A673 (cell line): ENCODE results near the gene KCNT2. TPM values are rescaled to one million over a fixed set of nuclear protein-coding genes. Genes with fewer than 3 reads are reported as not detected.

Source experiments
- BruUV-seq: library from RNA; stranded (reverse); fragments of 400-500 nt; replicated peaks from 2 replicates; lab custom pipeline; 2021; lab: Mats Ljungman, UMichigan
- CTCF ChIA-PET: fragments of 300-600 bp; sonication (Branson Sonifier 250); formaldehyde crosslinking; loops from one replicate; lab custom pipeline; 2022; ENCODE audit warnings: antibody characterized with exemption; lab: Charles Lee
- POLR2A ChIA-PET: fragments of 300-600 bp; sonication (Branson Sonifier 250); formaldehyde crosslinking; loops from one replicate; lab custom pipeline; 2022; ENCODE audit warnings: antibody characterized with exemption; ENCODE audit not compliant: low non-redundant PET; lab: Charles Lee
- DNase-seq: peaks from one replicate; pipeline ENCODE4 v3.0.0-alpha.2; 2015; ENCODE audit warnings: low spot score
- H3K27ac ChIP-seq: fragments of 200-600 bp; sonication (generic); 2 replicates; pipeline ENCODE4 v1.5.1; 2016; ENCODE audit warnings: mixed run types, low read depth, mild to moderate bottlenecking, mixed read lengths, antibody characterized with exemption, low read length; ENCODE audit not compliant: poor library complexity, severe bottlenecking
- H3K27me3 ChIP-seq: fragments of 200-600 bp; sonication (generic); replicated peaks from 2 replicates; pipeline ENCODE4 v1.6.1; 2017; ENCODE audit warnings: mixed run types, low read depth, mild to moderate bottlenecking, mixed read lengths, antibody characterized with exemption, low read length; ENCODE audit not compliant: insufficient read depth, poor library complexity
- H3K36me3 ChIP-seq: fragments of 200-600 bp; sonication (generic); 2 replicates; pipeline ENCODE4 v1.6.1; 2016; ENCODE audit warnings: mixed run types, mild to moderate bottlenecking, mixed read lengths, antibody characterized with exemption, low read length; ENCODE audit not compliant: insufficient read depth, poor library complexity, severe bottlenecking
- H3K4me1 ChIP-seq: fragments of 200-600 bp; sonication (generic); 2 replicates; pipeline ENCODE4 v1.6.1; 2017; ENCODE audit warnings: mixed run types, mild to moderate bottlenecking, mixed read lengths, antibody characterized with exemption, low read length; ENCODE audit not compliant: insufficient read depth, poor library complexity, severe bottlenecking
- H3K4me3 ChIP-seq: fragments of 200-600 bp; sonication (generic); 2 replicates; pipeline ENCODE4 v1.5.1; 2016; ENCODE audit warnings: low read depth, mixed run types, mild to moderate bottlenecking, mixed read lengths, low read length; ENCODE audit not compliant: poor library complexity, severe bottlenecking
- H3K9me3 ChIP-seq: fragments of 200-600 bp; sonication (generic); 2 replicates; pipeline ENCODE4 v1.6.1; 2016; ENCODE audit warnings: mixed run types, low read depth, mild to moderate bottlenecking, mixed read lengths, antibody characterized with exemption, low read length; ENCODE audit not compliant: poor library complexity, severe bottlenecking
- EZH2 ChIP-seq: fragments of 200-600 bp; sonication (generic); IDR thresholded peaks from 2 replicates; pipeline ENCODE4 v1.6.1; 2017; ENCODE audit warnings: borderline replicate concordance, low read depth, mild to moderate bottlenecking, mixed read lengths, antibody characterized with exemption, low read length; ENCODE audit not compliant: poor library complexity, severe bottlenecking
- intact Hi-C: fragments of 100-400 bp; cut with micrococcal nuclease; formaldehyde crosslinking; loops from one replicate; pipeline ENCODE4 v1.10.0; 2022; ENCODE audit not compliant: unreplicated experiment
- total RNA-seq: library from RNA; stranded (reverse); gene quantifications from 2 replicates; pipeline ENCODE4 v1.2.3, GENCODE V29; 2021
- TF ChIP-seq, protein P1 (sequence below): fragments of 300-800, 200-600 bp; sonication (generic); conservative IDR thresholded peaks from 2 replicates; pipeline ENCODE4 v1.5.1; 2017; ENCODE audit warnings: low read depth, mild to moderate bottlenecking, antibody characterized with exemption, low read length, moderate library complexity, mixed read lengths

Gene KCNT2
- total RNA-seq, 1 experiment from 2014 or later: 1.2 TPM

DNA sequence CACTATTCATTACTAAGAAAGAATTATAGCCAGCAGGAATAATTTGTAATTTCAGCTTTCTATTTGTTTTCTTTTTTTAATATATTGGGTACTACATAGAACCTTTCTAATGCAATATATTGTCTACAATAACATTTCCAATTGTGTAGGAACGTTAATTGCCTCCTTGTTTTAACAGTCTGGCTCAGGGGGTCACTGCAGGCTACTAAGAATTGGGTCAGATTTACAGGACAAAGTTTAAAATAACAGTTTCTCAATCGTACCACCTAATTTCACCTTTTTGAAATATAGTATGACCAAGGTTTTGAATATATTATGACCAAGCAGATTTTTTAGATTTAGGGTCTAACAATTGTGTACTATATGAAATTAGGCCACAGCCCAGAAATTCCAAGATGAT, 46.0 kb upstream of the KCNT2 start:
- intact Hi-C loops: loop anchor here (10.0 kb wide), 1 partner anchor 719 kb away; no protein-coding TSS in a partner anchor
- Histone ChIP-seq H3K27me3 (no peaks in the 10 kb centered on the region), H3K4me3 (no peak overlapping the region), H3K4me1 (peaks cover 7% of the 10 kb centered on the region), H3K36me3 (no peaks in the 10 kb centered on the region), H3K27ac (no peak overlapping the region), H3K9me3 (no peaks in the 10 kb centered on the region)
- ChIA-PET POLR2A (no interaction called here), CTCF (no interaction called here)
- TF ChIP-seq, protein P1, sequence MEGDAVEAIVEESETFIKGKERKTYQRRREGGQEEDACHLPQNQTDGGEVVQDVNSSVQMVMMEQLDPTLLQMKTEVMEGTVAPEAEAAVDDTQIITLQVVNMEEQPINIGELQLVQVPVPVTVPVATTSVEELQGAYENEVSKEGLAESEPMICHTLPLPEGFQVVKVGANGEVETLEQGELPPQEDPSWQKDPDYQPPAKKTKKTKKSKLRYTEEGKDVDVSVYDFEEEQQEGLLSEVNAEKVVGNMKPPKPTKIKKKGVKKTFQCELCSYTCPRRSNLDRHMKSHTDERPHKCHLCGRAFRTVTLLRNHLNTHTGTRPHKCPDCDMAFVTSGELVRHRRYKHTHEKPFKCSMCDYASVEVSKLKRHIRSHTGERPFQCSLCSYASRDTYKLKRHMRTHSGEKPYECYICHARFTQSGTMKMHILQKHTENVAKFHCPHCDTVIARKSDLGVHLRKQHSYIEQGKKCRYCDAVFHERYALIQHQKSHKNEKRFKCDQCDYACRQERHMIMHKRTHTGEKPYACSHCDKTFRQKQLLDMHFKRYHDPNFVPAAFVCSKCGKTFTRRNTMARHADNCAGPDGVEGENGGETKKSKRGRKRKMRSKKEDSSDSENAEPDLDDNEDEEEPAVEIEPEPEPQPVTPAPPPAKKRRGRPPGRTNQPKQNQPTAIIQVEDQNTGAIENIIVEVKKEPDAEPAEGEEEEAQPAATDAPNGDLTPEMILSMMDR: no peak
- TF ChIP-seq EZH2: no peak
- no TSS peak for BruUV-seq
- no peak for DNase-seq

DNA sequence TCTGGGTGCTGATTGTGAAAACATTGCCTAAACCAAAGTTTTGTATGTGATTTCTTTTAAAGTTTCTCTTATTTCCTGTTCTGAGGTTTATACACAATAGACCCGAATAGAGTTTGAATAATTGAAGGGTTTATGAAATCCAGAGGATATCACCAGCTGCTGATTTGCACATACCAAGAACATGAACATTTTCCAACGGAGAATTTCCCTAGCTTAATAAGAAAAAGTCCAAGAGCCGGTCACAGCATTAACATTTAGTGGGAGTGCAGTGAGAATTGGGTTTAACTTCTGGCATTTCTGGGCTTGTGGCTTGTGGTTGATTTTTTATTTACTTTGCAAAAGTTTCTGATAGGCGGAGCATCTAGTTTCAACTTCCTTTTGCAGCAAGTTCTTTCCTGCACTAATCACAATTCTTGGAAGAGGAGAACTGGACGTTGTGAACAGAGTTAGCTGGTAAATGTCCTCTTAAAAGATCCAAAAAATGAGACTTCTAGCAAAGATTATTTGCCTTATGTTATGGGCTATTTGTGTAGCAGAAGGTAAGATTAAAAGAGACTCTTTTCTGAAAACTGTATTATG, 43.5 kb upstream of the KCNT2 start, which contains the start of gene CFH:
Gene CFH (plus strand): TSS at position 407 of the 579 bp plus-strand sequence. CDS start 75 bp downstream, at position 482.
- TF ChIP-seq EZH2: no peak
- TF ChIP-seq, protein P1: no peak
- intact Hi-C loops: loop anchor here (10.0 kb wide), 1 partner anchor 717 kb away; no protein-coding TSS in a partner anchor
- no peaks in the 10 kb centered on the region for H3K9me3 ChIP-seq
- no TSS peak for BruUV-seq
- no peak within 1 kb of the TSS for H3K27ac ChIP-seq
- ChIA-PET CTCF (no interaction called here), POLR2A (no interaction called here)
- H3K4me1 ChIP-seq: peaks cover 7% of the 10 kb centered on the region
- H3K36me3 ChIP-seq: no peaks in the 10 kb centered on the region
- peak within 1 kb of the TSS; percentile 28 for H3K4me3 ChIP-seq
- no peaks in the 10 kb centered on the region for H3K27me3 ChIP-seq
- peak; percentile 19 for DNase-seq

DNA sequence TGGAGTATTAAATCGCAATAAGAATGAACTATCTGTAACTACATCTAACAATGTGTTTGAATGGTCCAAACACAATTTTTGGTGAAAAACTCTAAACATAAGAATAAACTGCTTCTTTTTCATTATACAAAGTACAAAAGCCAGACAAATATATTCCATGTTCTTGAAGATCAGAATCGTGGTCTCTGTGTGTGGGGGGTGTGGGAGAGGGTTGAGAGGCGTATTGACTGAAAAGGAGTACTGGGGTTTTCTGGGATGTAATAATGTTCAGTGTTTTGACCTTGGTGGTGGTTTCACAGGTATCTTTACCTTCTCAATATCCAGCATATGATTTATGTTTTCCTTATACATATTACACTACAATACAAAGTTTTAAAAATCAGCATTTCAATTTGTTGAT, 42.8 kb upstream of the KCNT2 start:
- CTCF ChIA-PET: no interaction called here
- Histone ChIP-seq H3K27ac (no peak overlapping the region), H3K9me3 (no peaks in the 10 kb centered on the region), H3K4me1 (peaks cover 7% of the 10 kb centered on the region), H3K4me3 (no peak overlapping the region), H3K36me3 (no peaks in the 10 kb centered on the region), H3K27me3 (peaks cover under 1% of the 10 kb centered on the region)
- TF ChIP-seq EZH2: no peak
- intact Hi-C loops: loop anchor here (10.0 kb wide), 1 partner anchor 716 kb away; no protein-coding TSS in a partner anchor
- POLR2A ChIA-PET: no interaction called here
- DNase-seq: no peak
- BruUV-seq: no TSS peak
